ENCODE results near the gene ZNF497.

ZNF497 gene

GRCh38 chr19:58382997-58383603 is 20.5 kb upstream of the ZNF497 start:
- H3K9ac ChIP-seq (ENCODE audit: low read length), result no peak overlapping the region
- H3K36me3 ChIP-seq (ENCODE audit: low read length), result peaks cover under 1% of the 10 kb centered on the region
- H3K4me3 ChIP-seq (ENCODE audit: insufficient read depth, low read length, poor library complexity, severe bottlenecking), result no peak overlapping the region
- H3K27ac ChIP-seq (ENCODE audit: low read depth, low read length), result no peak overlapping the region
- H2AFZ ChIP-seq (ENCODE audit: low read depth, low read length, severe bottlenecking), result no peak overlapping the region
- H3K79me2 ChIP-seq (ENCODE audit: insufficient read depth, low read length), result peaks cover 13% of the 10 kb centered on the region
- no peaks in the 10 kb centered on the region for H3K9me2 ChIP-seq (replicated peaks; ENCODE audit: insufficient read depth, low read length)
- H3F3A ChIP-seq (ENCODE audit: insufficient read depth), result peaks cover 17% of the 10 kb centered on the region
- H3K9me3 ChIP-seq (ENCODE audit: insufficient read depth, low read length), result no peaks in the 10 kb centered on the region
- TF ChIP-seq EZH2phosphoT487 (conservative IDR thresholded peaks at IDR 0.05; ENCODE audit: low read length) (no peak), CTCF (IDR thresholded peaks at IDR 0.05; ENCODE audit: insufficient read depth, low read length, poor library complexity, severe bottlenecking) (no peak)
- H3K4me2 ChIP-seq (ENCODE audit: low read depth, low read length, poor library complexity, severe bottlenecking), result no peak overlapping the region
- no peaks in the 10 kb centered on the region for H3K27me3 ChIP-seq (ENCODE audit: low read length)
- H4K20me1 ChIP-seq (ENCODE audit: low read depth, low read length), result peaks cover 5% of the 10 kb centered on the region; the same call in 1 of the 2 replicates

GRCh38 chr19:58381460-58382212 is 19.1 kb upstream of the ZNF497 start:
- H4K20me1 ChIP-seq (ENCODE audit: low read depth, low read length), result no peaks in the 10 kb centered on the region
- H3F3A ChIP-seq (ENCODE audit: insufficient read depth), result peaks cover 17% of the 10 kb centered on the region
- no peaks in the 10 kb centered on the region for H3K27me3 ChIP-seq (ENCODE audit: low read length)
- no peak for TF ChIP-seq CTCF (IDR thresholded peaks at IDR 0.05; ENCODE audit: insufficient read depth, low read length, poor library complexity, severe bottlenecking)
- no peak for TF ChIP-seq EZH2phosphoT487 (conservative IDR thresholded peaks at IDR 0.05; ENCODE audit: low read length)
- H3K79me2 ChIP-seq (ENCODE audit: insufficient read depth, low read length), result peaks cover 3% of the 10 kb centered on the region; the same call in 1 of the 2 replicates
- H3K36me3 ChIP-seq (ENCODE audit: low read length), result no peaks in the 10 kb centered on the region
- H3K27ac ChIP-seq (ENCODE audit: low read depth, low read length), result peak overlapping the region; percentile 47
- H3K4me3 ChIP-seq (ENCODE audit: insufficient read depth, low read length, poor library complexity, severe bottlenecking), result peak overlapping the region; percentile 88
- H3K9me3 ChIP-seq (ENCODE audit: insufficient read depth, low read length), result no peaks in the 10 kb centered on the region
- H3K9me2 ChIP-seq (replicated peaks; ENCODE audit: insufficient read depth, low read length), result no peaks in the 10 kb centered on the region
- no peak overlapping the region for H2AFZ ChIP-seq (ENCODE audit: low read depth, low read length, severe bottlenecking)
- H3K4me2 ChIP-seq (ENCODE audit: low read depth, low read length, poor library complexity, severe bottlenecking), result peak overlapping the region; percentile 68
- H3K9ac ChIP-seq (ENCODE audit: low read length), result peak overlapping the region; percentile 86

GRCh38 chr19:58380662-58381459 is 18.3 kb upstream of the ZNF497 start, which contains the start of gene ZNF837:
Gene ZNF837, minus strand, starts transcription at chr19:58381030. Its CDS starts 11,698 bp downstream, at chr19:58369332.
- Histone ChIP-seq H3F3A (ENCODE audit: insufficient read depth) (peaks cover 15% of the 10 kb centered on the region), H2AFZ (ENCODE audit: low read depth, low read length, severe bottlenecking) (peak within 1 kb of the TSS; percentile 29), H3K27ac (ENCODE audit: low read depth, low read length) (peak within 1 kb of the TSS; percentile 75), H3K27me3 (ENCODE audit: low read length) (no peaks in the 10 kb centered on the region), H3K4me3 (ENCODE audit: insufficient read depth, low read length, poor library complexity, severe bottlenecking) (peak within 1 kb of the TSS; percentile 88), H3K9ac (ENCODE audit: low read length) (peak within 1 kb of the TSS; percentile 86), H3K9me2 (replicated peaks; ENCODE audit: insufficient read depth, low read length) (no peaks in the 10 kb centered on the region), H3K9me3 (ENCODE audit: insufficient read depth, low read length) (no peaks in the 10 kb centered on the region), H4K20me1 (ENCODE audit: low read depth, low read length) (no peaks in the 10 kb centered on the region), H3K79me2 (ENCODE audit: insufficient read depth, low read length) (peaks cover 3% of the 10 kb centered on the region; the same call in 1 of the 2 replicates), H3K4me2 (ENCODE audit: low read depth, low read length, poor library complexity, severe bottlenecking) (peak within 1 kb of the TSS; percentile 79), H3K36me3 (ENCODE audit: low read length) (no peaks in the 10 kb centered on the region)
- TF ChIP-seq EZH2phosphoT487 (conservative IDR thresholded peaks at IDR 0.05; ENCODE audit: low read length), result no peak
- TF ChIP-seq CTCF (IDR thresholded peaks at IDR 0.05; ENCODE audit: insufficient read depth, low read length, poor library complexity, severe bottlenecking), result no peak

Data from SU-DHL-6 (cell line).